M059J (cell line): ENCODE data around the gene SH3BGR. TPM values are rescaled to one million over a fixed set of nuclear protein-coding genes. Genes with fewer than 3 reads are reported as not detected.

Experiments used
- DNase-seq: peaks from one replicate; pipeline ENCODE4 v3.0.0-alpha.2; 2012; ENCODE audit warnings: low read depth
- total RNA-seq: library from RNA; depleted of rRNA; stranded (reverse); fragments of >200 nt; shearing (Covaris generic); gene quantifications from 2 replicates; pipeline ENCODE4 v1.2.3, GENCODE V29; 2014; rRNA removed

The SH3BGR gene
- total RNA-seq, 1 experiment from 2014 or later = 2.9 TPM

- no peak for DNase-seq
Measured at GRCh38 chr21:39546522-39546921, 94.8 kb downstream of the SH3BGR start.

- no peak for DNase-seq
Measured at GRCh38 chr21:39552856-39553255, 101.1 kb downstream of the SH3BGR start.

- DNase-seq = no peak
Measured at GRCh38 chr21:39553331-39553730, 101.6 kb downstream of the SH3BGR start.

GRCh38 chr21:39555911-39556590 is 104.3 kb downstream of the SH3BGR start:
- DNase-seq = peak; percentile 50

GRCh38 chr21:39559511-39559910 is 107.7 kb downstream of the SH3BGR start:
- no peak for DNase-seq

- DNase-seq = no peak
Measured at GRCh38 chr21:39561140-39561539, 109.4 kb downstream of the SH3BGR start.

GRCh38 chr21:39562791-39563770 is 111.3 kb downstream of the SH3BGR start:
- no peak for DNase-seq

GRCh38 chr21:39564200-39564599 is 112.4 kb downstream of the SH3BGR start:
- no peak for DNase-seq

Other genes starting within 250 kb of the SH3BGR start
- gene BRWD1, start 138.3 kb upstream of the SH3BGR start, total RNA-seq = 27.8 and 39.5 TPM in 2 replicates
- 501 and 579 TPM in 2 replicates for gene HMGN1, start 102.9 kb upstream of the SH3BGR start, total RNA-seq
- 0.30 and 1.8 TPM in 2 replicates for gene LCA5L, start 6.2 kb upstream of the SH3BGR start, total RNA-seq
- gene B3GALT5, start 161.0 kb downstream of the SH3BGR start, total RNA-seq = 1.3 and 1.8 TPM in 2 replicates